Endothelial cell (in vitro differentiated cells): Measurements from ENCODE around the gene SOBP. TPM values are rescaled to one million over a fixed set of nuclear protein-coding genes. Genes with fewer than 3 reads are reported as not detected.

Experiments
- DNase-seq: peaks from one replicate; pipeline ENCODE4 v3.0.0; 2021; ENCODE audit warnings: low spot score
- H3K27ac Mint-ChIP-seq: one replicate; pipeline ENCODE4 v1.8.0; 2021; ENCODE audit warnings: mixed read lengths, inconsistent platforms; ENCODE audit not compliant: unreplicated experiment
- H3K27me3 Mint-ChIP-seq: one replicate; pipeline ENCODE4 v1.8.0; 2021; ENCODE audit warnings: mild to moderate bottlenecking, moderate library complexity, mixed read lengths, inconsistent platforms; ENCODE audit not compliant: unreplicated experiment
- H3K36me3 Mint-ChIP-seq: one replicate; pipeline ENCODE4 v1.8.0; 2021; ENCODE audit warnings: mild to moderate bottlenecking, low read depth, mixed read lengths, inconsistent platforms; ENCODE audit not compliant: unreplicated experiment
- H3K4me1 Mint-ChIP-seq: one replicate; pipeline ENCODE4 v1.8.0; 2021; ENCODE audit warnings: mild to moderate bottlenecking, mixed read lengths, inconsistent platforms; ENCODE audit not compliant: unreplicated experiment
- H3K4me3 Mint-ChIP-seq: one replicate; pipeline ENCODE4 v1.8.0; 2021; ENCODE audit warnings: mild to moderate bottlenecking, mixed read lengths, inconsistent platforms; ENCODE audit not compliant: unreplicated experiment
- H3K9me3 Mint-ChIP-seq: one replicate; pipeline ENCODE4 v1.8.0; 2021; ENCODE audit warnings: mixed read lengths, inconsistent platforms; ENCODE audit not compliant: unreplicated experiment
- total RNA-seq: library from RNA; stranded (reverse); fragmentation: NEBNext Ultra II Directional; extraction: Animal tissue kit (Norgen Biotek cat#: 25700); gene quantifications from one replicate; pipeline ENCODE4 v1.2.1, GENCODE V29; 2021; ENCODE audit not compliant: unreplicated experiment
- TF ChIP-seq, protein P1 (sequence below): fragments of 200-600 bp; sonication (generic); IDR thresholded peaks from one replicate; pipeline ENCODE4 v1.5.0; 2021; ENCODE audit warnings: antibody characterized with exemption; ENCODE audit not compliant: unreplicated experiment

Gene SOBP
- total RNA-seq, 1 donor from 2014 or later, result 1.5 TPM

DNA sequence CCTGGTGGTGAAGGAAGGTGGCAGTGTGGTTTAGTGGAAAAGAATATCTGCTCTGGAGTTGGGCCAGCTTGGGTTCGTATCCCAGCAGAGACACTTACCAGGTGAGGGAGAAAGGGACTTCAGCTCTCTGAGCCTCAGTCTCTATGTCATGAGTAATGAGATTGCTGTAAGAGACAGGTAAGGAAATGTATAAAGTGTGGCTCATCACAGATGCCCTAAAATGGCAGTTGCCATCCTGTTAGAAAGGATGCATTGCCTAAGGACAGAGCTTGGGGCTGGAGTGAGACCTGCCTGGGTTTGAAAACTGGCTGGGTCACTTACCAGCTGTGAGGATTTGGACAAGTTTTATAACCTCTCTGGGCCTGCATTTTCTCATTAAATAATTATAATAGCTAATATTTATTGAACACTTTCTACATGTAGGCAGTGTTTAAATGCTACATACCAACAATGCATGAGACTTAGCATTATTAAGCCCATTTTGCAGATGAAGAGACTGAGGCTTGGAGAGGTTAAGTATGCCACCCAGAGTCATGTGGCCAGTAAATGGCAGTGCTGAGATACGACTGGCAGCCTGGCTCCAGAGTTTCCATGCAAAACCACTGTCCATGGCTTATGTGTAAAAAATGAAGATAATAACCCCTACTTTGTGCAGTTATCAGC lies 157.0 kb downstream of the SOBP start:
- H3K36me3 Mint-ChIP-seq, result no peaks in the 10 kb centered on the region
- DNase-seq, result no peak
- no peak overlapping the region for H3K4me3 Mint-ChIP-seq
- H3K9me3 Mint-ChIP-seq, result peaks cover 1% of the 10 kb centered on the region
- no peak overlapping the region for H3K27ac Mint-ChIP-seq
- peaks cover 22% of the 10 kb centered on the region for H3K4me1 Mint-ChIP-seq
- H3K27me3 Mint-ChIP-seq, result peaks cover 6% of the 10 kb centered on the region
- TF ChIP-seq, protein P1, sequence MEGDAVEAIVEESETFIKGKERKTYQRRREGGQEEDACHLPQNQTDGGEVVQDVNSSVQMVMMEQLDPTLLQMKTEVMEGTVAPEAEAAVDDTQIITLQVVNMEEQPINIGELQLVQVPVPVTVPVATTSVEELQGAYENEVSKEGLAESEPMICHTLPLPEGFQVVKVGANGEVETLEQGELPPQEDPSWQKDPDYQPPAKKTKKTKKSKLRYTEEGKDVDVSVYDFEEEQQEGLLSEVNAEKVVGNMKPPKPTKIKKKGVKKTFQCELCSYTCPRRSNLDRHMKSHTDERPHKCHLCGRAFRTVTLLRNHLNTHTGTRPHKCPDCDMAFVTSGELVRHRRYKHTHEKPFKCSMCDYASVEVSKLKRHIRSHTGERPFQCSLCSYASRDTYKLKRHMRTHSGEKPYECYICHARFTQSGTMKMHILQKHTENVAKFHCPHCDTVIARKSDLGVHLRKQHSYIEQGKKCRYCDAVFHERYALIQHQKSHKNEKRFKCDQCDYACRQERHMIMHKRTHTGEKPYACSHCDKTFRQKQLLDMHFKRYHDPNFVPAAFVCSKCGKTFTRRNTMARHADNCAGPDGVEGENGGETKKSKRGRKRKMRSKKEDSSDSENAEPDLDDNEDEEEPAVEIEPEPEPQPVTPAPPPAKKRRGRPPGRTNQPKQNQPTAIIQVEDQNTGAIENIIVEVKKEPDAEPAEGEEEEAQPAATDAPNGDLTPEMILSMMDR, result no peak

DNA sequence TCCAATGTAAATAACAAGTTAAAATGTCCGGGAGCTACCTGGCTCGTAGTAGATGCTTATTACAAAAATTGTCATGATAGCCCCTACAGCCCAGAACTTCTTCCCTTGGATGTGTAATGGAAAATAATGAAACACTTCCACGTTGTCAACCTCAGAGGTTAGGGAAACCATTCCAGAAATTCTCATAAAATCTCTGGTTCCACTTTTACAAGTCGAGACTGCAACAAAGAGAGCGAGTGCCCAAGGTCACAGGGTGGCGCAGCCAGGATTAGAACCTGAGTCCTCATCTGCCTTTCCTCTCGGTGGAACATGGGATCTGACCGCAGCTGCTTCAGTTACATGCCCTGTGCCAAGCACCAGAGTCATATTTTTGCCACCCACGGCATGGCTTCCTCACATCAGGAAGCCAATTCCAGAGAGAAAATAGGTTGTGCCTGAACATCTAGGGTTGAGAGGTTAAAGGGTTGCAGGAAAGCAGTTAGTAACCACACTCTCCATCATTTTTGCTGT lies 157.6 kb downstream of the SOBP start:
- H3K36me3 Mint-ChIP-seq, result no peaks in the 10 kb centered on the region
- TF ChIP-seq, protein P1, result no peak
- H3K27me3 Mint-ChIP-seq, result peaks cover 6% of the 10 kb centered on the region
- DNase-seq, result no peak
- H3K4me3 Mint-ChIP-seq, result no peak overlapping the region
- peaks cover 4% of the 10 kb centered on the region for H3K9me3 Mint-ChIP-seq
- peaks cover 17% of the 10 kb centered on the region for H3K4me1 Mint-ChIP-seq
- H3K27ac Mint-ChIP-seq, result no peak overlapping the region

DNA sequence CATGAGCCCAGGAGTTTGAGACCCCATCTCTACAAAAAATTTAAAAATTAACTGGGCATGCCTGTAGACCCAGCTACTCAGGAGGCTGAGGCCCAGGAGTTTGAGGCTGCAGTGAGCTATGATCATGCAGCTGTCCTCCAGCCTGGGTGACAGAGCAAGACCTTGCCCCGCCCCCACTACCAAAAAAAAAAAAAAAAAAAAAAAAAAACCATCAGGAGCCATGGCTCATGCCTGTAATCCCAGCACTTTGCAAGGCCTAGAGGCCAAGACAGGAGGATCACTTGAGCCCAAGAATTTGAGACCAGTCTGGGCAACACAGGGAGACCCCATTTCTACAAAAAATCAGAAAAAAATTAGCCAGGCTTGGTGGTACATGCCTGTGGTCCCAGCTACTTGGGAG lies 159.1 kb downstream of the SOBP start:
- Mint-ChIP-seq H3K36me3 (no peaks in the 10 kb centered on the region), H3K27me3 (peaks cover 6% of the 10 kb centered on the region), H3K4me1 (peaks cover 13% of the 10 kb centered on the region), H3K27ac (no peak overlapping the region), H3K4me3 (no peak overlapping the region), H3K9me3 (peaks cover 4% of the 10 kb centered on the region)
- no peak for DNase-seq
- TF ChIP-seq, protein P1, result no peak

DNA sequence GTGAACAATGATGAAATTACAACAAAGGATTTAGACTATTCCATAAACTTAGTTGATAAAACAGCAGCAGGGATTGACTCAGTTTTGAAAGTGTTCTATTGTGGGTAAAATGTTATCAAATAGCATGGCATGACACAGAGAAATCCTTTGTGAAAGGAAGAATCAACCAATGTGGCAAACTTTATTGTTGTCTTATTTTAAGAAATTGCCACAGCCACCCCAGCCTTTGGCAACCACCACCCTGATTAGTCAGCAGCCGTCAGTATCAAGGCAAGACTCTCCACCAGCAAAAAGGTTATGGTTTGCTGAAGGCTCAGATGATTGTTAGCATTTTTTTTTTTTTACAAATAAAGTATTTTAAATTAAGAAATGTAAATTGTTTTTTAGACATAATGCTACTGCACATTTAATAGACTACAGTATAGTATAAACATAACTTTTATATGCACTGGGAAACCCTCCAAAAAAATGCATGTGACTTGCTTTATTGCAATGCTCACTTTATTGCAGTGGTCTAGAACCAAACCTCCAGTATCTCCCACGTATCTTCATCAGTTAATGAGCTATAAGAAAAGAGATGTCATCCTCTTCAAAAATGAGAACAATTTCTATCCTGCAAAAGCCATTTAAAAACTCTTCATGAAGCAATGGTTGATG lies 162.7 kb downstream of the SOBP start:
- H3K27ac Mint-ChIP-seq, result no peak overlapping the region
- peaks cover 1% of the 10 kb centered on the region for H3K27me3 Mint-ChIP-seq
- H3K4me1 Mint-ChIP-seq, result peaks cover 9% of the 10 kb centered on the region
- H3K36me3 Mint-ChIP-seq, result no peaks in the 10 kb centered on the region
- TF ChIP-seq, protein P1, result no peak
- no peak for DNase-seq
- H3K9me3 Mint-ChIP-seq, result peaks cover 4% of the 10 kb centered on the region
- H3K4me3 Mint-ChIP-seq, result no peak overlapping the region

DNA sequence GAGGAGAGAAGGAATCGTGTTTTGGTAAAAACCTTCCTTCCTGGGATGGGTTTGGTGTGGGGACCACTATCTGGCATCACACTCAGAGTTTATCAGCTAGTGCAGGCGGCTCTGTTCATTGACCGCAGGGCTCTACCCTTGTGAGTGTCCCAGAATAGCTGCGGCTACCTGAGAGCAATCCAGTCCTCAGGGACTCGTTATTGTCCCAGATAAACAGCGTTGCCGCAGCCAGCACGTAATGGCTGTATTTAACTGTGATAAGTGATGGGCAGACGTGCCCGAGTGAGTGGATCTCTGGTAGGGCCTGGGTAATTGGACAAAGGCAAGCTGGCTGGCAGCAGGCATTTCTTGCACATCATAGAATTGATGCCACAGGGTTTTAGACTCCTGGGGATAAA lies 163.3 kb downstream of the SOBP start:
- Mint-ChIP-seq H3K36me3 (no peaks in the 10 kb centered on the region), H3K4me3 (no peak overlapping the region), H3K9me3 (peaks cover 4% of the 10 kb centered on the region), H3K4me1 (peaks cover 9% of the 10 kb centered on the region), H3K27me3 (peaks cover 1% of the 10 kb centered on the region), H3K27ac (no peak overlapping the region)
- DNase-seq, result no peak
- TF ChIP-seq, protein P1, result no peak
